Upper lobe of right lung (tissue), 1 donor: Measurements from ENCODE around the gene CCS. TPM values are rescaled to one million over a fixed set of nuclear protein-coding genes. Genes with fewer than 3 reads are reported as not detected.
A peak's percentile ranks its signal among the peaks of the same experiment; 100 is the strongest.
"Not testable (repeated sequence)": the region's sequence is repeated elsewhere in the genome, so short reads cannot be mapped to it uniquely, and the experiment has no call there.

Experiments used
- ATAC-seq: fragments of 200-7000 bp; cut with Tn5 transposase; one replicate; pipeline ENCODE4 v1.9.1; 2020; ENCODE audit warnings: mild to moderate bottlenecking, moderate library complexity
- DNase-seq: peaks from one replicate; pipeline ENCODE4 v3.0.0-alpha.2; 2020
- H3K27ac ChIP-seq: fragments of 200-600 bp; one replicate; pipeline ENCODE4 v1.8.0; 2022
- H3K27me3 ChIP-seq: fragments of 200-600 bp; one replicate; pipeline ENCODE4 v1.8.0; 2022; ENCODE audit warnings: mild to moderate bottlenecking
- H3K36me3 ChIP-seq: fragments of 200-600 bp; one replicate; pipeline ENCODE4 v1.8.0; 2022
- H3K4me1 ChIP-seq: fragments of 200-600 bp; one replicate; pipeline ENCODE4 v1.8.0; 2022
- H3K4me3 ChIP-seq: fragments of 200-600 bp; one replicate; pipeline ENCODE4 v1.8.0; 2022; ENCODE audit warnings: mild to moderate bottlenecking
- H3K9me3 ChIP-seq: fragments of 200-600 bp; one replicate; pipeline ENCODE4 v1.8.0; 2022
- intact Hi-C: fragments of 100-400 bp; cut with DNase I; formaldehyde crosslinking; loops from one replicate; pipeline ENCODE4 v1.11.0; 2022
- total RNA-seq: library from RNA; stranded (reverse); fragmentation: NEBNext Ultra II Directional; extraction: Animal tissue kit (Norgen Biotek cat#: 25700); gene quantifications from one replicate; pipeline ENCODE4 v1.2.1, GENCODE V29; 2021
- TF ChIP-seq, protein P1 (sequence below): fragments of 200-600 bp; IDR thresholded peaks from one replicate; pipeline ENCODE4 v1.8.0; 2022; ENCODE audit warnings: antibody characterized with exemption
- donor health status: DM: no; HTN: yes; CAD: no; lungs with severe emphysema.

The CCS gene
- total RNA-seq, 1 donor from 2014 or later: 31.9 TPM

DNA sequence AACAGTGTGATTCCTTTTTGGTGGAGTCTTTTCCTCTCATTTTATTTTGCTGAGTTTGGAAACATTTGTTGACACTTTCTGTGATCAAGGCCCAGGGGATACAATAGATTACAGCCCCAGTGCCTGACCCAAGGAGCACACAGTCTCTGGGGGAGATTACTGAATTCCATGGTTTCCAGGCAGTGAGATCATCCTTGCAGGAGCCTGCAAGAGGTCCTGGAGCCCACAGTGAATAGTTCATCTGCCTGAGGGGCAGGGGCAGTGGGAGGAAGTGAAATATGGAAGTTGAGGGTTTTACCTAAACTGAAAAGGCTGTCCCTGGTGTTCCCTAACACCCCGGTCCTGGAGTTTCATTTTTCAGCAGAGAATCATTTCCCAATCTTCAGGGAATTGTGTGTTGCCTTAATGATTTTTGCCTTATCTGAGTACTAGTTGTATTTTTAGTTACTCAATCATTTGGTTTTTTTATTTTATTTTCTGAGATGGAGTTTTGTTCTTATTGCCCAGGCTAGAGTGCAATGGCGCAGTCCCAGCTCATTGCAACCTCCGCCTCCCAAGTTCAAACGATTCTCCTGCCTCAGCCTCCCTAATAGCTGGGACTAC is 7.7 kb downstream of the CCS start:
- H3K27ac ChIP-seq: no peak overlapping the region
- H3K4me3 ChIP-seq: no peak overlapping the region
- no peaks in the 10 kb centered on the region for H3K9me3 ChIP-seq
- H3K4me1 ChIP-seq: peaks cover 2% of the 10 kb centered on the region
- intact Hi-C loops: no loop called here
- peak; percentile 30 for ATAC-seq
- no peaks in the 10 kb centered on the region for H3K27me3 ChIP-seq
- no peak for DNase-seq
- TF ChIP-seq, protein P1, sequence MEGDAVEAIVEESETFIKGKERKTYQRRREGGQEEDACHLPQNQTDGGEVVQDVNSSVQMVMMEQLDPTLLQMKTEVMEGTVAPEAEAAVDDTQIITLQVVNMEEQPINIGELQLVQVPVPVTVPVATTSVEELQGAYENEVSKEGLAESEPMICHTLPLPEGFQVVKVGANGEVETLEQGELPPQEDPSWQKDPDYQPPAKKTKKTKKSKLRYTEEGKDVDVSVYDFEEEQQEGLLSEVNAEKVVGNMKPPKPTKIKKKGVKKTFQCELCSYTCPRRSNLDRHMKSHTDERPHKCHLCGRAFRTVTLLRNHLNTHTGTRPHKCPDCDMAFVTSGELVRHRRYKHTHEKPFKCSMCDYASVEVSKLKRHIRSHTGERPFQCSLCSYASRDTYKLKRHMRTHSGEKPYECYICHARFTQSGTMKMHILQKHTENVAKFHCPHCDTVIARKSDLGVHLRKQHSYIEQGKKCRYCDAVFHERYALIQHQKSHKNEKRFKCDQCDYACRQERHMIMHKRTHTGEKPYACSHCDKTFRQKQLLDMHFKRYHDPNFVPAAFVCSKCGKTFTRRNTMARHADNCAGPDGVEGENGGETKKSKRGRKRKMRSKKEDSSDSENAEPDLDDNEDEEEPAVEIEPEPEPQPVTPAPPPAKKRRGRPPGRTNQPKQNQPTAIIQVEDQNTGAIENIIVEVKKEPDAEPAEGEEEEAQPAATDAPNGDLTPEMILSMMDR: no peak
- peaks cover 27% of the 10 kb centered on the region for H3K36me3 ChIP-seq

DNA sequence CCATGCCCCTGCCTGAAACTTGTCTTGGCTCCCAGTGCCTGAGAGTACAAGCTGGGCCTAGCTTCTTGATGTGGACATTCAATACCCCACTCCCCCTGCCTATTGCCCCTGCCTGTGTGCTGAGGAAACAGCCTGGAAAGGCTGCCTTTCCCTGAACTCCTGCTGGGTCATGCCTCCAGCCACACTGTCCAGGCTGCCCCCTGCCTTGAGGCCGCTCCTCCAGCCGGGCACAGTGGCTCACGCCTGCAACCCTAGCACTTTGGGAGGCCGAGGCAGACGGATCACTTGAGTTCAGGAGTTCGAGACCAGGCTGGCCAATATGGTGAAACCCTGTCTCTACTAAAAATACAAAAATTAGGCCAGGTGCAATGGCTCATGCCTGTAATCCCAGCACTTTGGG is 10.1 kb downstream of the CCS start:
- Histone ChIP-seq H3K27ac (no peak overlapping the region), H3K36me3 (peaks cover 33% of the 10 kb centered on the region), H3K4me3 (no peak overlapping the region), H3K27me3 (no peaks in the 10 kb centered on the region), H3K4me1 (no peaks in the 10 kb centered on the region), H3K9me3 (no peaks in the 10 kb centered on the region)
- no peak for DNase-seq
- no peak for ATAC-seq
- intact Hi-C loops: no loop called here
- TF ChIP-seq, protein P1: no peak

DNA sequence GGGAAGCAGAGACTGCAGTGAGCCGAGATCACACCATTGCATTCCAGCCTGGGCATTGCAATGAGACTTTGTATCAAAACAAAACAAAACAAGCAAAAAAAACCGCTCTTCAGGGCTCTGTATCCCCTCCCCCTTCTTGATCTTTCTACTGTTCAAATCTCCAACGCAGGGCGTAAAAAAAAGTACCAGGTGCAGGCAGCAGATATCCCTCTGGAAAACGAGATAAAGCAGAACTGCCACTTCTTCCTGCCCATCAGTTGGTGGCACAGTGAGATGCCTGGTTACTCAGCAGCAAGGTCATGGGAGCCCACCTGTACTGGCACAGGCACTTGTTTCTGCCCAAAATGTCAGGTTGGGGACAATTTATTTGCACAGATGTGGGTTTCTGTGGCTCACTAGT is 11.2 kb downstream of the CCS start:
- ATAC-seq: no peak
- no peaks in the 10 kb centered on the region for H3K4me1 ChIP-seq
- TF ChIP-seq, protein P1: no peak
- no peak overlapping the region for H3K27ac ChIP-seq
- intact Hi-C loops: no loop called here
- no peaks in the 10 kb centered on the region for H3K27me3 ChIP-seq
- DNase-seq: no peak
- no peak overlapping the region for H3K4me3 ChIP-seq
- H3K36me3 ChIP-seq: peaks cover 33% of the 10 kb centered on the region
- H3K9me3 ChIP-seq: no peaks in the 10 kb centered on the region

DNA sequence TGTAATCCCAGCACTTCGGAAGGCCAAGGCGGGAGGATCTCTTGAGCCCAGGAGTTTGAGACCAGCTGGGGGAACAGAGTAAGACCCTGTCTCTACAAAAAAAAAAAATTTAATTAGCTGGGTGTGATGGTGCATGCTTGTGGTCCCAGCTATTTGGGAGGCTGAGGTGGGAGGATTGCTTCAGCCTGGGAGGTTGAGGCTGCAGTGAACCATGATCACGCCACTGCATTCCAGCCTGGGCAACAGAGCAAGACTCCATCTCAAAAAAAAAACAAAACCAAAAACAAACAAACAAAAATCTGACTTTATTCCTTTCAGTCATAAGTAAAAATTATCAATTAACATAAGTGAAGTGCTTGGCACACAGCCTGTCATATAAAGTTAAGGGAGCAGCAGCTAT is 13.6 kb downstream of the CCS start:
- H3K36me3 ChIP-seq: peaks cover 21% of the 10 kb centered on the region
- H3K4me3 ChIP-seq, H3K4me1 ChIP-seq, H3K9me3 ChIP-seq, H3K27me3 ChIP-seq, ATAC-seq, DNase-seq, H3K27ac ChIP-seq, intact Hi-C loops: not testable (repeated sequence)

DNA sequence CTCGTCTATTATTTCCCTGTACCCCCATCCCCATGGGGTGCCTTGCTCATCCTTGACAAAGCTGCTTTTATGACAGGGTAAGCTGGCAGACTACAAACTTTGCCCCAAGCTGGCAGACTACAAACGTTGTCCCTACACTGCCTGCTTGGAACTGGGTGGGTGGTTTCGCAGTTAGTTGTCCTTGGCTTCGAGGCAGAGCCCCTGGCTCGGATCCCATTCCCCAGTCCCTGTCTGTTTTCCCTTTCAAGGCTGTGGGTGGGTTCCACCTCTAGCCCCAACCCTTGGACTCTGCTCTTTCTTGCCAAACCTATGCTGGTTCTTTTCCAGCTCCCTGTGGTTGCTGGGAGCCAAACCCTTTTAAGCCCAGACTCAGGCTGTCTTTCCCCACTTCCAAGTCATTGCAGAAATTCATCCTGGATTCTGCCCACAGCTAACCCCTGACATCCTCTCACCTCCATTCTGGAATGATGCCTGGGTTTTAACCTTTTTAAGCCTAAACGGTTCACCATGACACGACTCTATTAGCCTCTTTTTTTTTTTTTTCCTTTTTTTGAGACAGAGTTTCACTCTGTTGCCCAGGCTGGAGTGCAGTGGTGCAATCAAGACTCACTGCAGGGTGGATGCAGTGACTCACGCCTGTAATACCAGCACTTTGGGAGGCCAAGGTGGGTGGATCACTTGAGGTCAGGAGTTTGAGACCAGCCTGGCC is 14.3 kb downstream of the CCS start:
- Histone ChIP-seq H3K4me1 (no peaks in the 10 kb centered on the region), H3K27me3 (no peaks in the 10 kb centered on the region), H3K9me3 (no peaks in the 10 kb centered on the region), H3K36me3 (peaks cover 21% of the 10 kb centered on the region), H3K4me3 (no peak overlapping the region), H3K27ac (no peak overlapping the region)
- intact Hi-C loops: no loop called here
- DNase-seq (no peak), ATAC-seq (no peak)
- TF ChIP-seq, protein P1: no peak

DNA sequence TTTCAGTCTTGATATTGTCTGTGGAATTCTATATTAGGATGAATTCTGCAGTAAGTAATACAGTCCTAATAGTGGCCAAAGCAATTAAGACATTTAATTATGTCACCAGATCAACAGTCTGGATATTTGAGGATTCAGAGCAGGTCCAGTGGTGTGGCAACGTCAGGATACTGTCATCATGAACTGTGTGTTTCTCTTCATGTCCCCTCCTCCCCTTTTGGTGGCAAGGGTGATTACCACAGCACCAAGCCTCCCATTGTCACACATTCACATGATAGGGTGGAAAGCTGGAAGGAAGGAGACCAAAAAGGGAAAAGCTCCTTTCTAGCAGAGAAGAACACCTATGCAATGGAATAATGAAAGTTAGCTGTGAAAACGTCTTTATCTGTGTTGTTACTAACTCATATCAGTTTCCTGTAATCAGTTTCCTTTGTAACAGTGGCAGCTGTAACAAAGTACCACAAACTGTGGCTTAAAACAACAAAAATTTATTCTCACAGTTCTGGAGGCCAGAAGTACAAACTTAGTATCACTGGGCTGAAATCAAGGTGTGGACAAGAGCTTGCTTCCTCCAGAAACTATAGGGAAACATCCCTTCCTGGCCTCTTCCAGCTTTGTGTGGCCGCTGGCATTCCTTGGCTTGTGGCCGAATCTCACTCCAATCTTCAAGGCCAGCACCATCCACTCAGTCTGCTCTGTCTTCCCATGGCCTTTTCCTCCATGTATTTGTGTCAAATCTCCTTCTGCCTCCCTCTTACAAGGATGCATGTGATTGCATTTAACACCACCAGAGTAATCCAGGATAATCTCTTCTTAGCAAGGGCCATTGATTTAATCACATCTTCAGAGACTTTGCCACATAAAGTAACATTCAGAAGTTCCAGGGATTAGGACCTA is 17.0 kb downstream of the CCS start:
- ATAC-seq (no peak), DNase-seq (no peak)
- H3K9me3 ChIP-seq: no peaks in the 10 kb centered on the region
- TF ChIP-seq, protein P1: no peak
- intact Hi-C loops: no loop called here
- no peak overlapping the region for H3K27ac ChIP-seq
- peaks cover 14% of the 10 kb centered on the region for H3K36me3 ChIP-seq
- H3K4me3 ChIP-seq: no peak overlapping the region
- no peaks in the 10 kb centered on the region for H3K4me1 ChIP-seq
- H3K27me3 ChIP-seq: no peaks in the 10 kb centered on the region
